Astrocyte of the spinal cord (primary cell): ENCODE data around the gene PRSS36.
"Not testable (repeated sequence)": the region's sequence is repeated elsewhere in the genome, so short reads cannot be mapped to it uniquely, and the experiment has no call there.

Source experiments
- DNase-seq: peaks from one replicate; pipeline ENCODE4 v3.0.0; 2011; ENCODE audit warnings: low read depth, low spot score
- H3K4me3 ChIP-seq: 2 replicates; pipeline ENCODE4 v1.5.1; 2011; ENCODE audit warnings: low read depth, mild to moderate bottlenecking, low read length, moderate library complexity
- CTCF ChIP-seq: IDR thresholded peaks from 2 replicates; pipeline ENCODE4 v1.5.1; 2012; ENCODE audit warnings: low read depth, mild to moderate bottlenecking, low read length, inconsistent platforms
- in situ Hi-C: cut with HindIII; loops from 2 replicates; pipeline ENCODE4 v1.10.0; 2017; ENCODE audit warnings: low sequenced_read_pairs

The PRSS36 gene

DNA sequence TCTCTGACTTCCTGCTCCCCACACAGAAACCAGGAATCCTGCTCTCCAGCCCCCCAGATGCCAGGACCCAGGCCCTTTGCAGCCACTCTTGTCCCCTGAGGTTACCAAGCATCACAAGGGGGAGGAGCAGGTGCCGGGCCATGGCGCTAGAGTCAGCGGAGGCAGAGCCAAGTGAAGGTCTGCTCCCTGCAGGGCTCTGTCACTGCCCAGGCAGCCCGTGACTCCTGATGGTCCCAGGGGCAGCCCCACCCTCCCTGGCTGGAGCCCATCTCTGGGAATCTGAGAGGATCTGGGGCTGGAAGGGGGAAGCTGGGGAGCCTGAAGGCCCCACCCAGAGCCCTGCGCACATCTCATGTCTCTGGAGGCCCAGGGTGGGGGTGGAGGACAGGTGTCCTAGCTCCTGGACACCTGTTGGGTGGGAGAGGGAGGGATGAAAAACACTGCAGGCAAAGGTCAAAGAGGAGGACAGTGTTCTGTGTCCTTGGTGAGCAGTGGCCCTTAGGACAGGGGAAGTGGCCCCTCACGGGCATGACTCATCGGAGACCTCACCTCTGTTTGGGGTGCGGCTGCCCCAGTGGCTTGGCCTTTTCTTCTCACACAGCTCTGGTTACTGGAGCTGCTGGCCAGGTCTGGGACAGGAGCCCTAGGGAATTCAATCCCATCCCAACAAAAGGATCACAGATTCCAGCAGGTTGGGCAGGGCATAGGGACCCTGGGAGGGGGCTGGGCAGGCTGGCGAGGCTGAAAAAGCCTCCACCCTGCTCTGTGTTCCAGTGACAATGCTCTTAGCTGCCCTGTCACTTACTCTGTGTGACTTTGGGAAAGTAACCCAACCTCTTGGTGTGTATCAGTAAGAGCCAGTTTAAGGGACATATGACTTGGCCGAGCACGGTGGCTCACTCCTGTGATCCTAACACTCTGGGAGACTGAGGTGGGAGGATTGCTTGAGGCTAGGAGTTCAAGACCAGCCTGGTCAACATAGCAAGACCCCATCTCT is at the start of gene PRSS36:
Gene PRSS36 (minus strand): TSS at position 173 of the 997 bp plus-strand sequence. CDS start 31 bp downstream, at position 142.
- TF ChIP-seq CTCF, result no peak
- no peak within 1 kb of the TSS for H3K4me3 ChIP-seq
- in situ Hi-C loops, result no loop called here
- DNase-seq, result no peak

DNA sequence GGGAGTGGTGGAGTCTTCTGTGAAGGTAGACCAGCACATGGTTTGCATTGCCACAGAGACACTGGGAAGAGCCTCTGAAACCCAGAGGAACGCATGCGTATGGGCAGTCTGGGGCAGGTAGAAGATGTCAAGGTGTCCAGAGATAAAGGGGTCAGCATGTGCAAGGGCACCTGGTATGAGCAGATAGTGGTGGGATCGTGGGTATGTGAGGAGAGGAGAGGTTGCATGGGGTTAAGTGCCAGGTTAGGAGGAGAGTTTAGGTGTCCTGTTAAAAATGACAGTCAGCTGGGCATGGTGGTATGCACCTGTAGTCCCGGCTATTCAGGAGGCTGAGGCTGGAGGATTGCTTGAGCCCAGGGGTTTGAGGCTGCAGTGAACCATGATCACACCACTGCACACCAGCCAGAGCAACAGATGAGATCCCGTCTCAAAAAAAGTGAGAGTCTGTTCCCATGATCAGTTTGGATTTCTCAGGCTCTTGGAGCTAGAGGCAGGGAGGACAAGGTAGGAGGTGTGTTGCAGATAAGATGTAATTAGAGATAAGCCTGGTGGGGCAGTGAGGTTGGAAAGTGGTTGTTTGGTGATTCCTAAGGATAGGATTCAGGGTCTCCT is 49.7 kb upstream of the PRSS36 start:
- TF ChIP-seq CTCF, result no peak
- DNase-seq, result no peak
- in situ Hi-C loops, result loop anchor here (25.0 kb wide), 1 partner anchor 263 kb away; the partner anchor contains the start of genes ARMC5 and TGFB1I1
- H3K4me3 ChIP-seq, result no peak overlapping the region

GRCh38 chr16:31198207-31198882 is 48.5 kb upstream of the PRSS36 start:
- DNase-seq, result no peak
- H3K4me3 ChIP-seq, result no peak overlapping the region
- TF ChIP-seq CTCF, result no peak
- in situ Hi-C loops, result loop anchor here (25.0 kb wide), 1 partner anchor 264 kb away; the partner anchor contains the start of genes ARMC5 and TGFB1I1

DNA sequence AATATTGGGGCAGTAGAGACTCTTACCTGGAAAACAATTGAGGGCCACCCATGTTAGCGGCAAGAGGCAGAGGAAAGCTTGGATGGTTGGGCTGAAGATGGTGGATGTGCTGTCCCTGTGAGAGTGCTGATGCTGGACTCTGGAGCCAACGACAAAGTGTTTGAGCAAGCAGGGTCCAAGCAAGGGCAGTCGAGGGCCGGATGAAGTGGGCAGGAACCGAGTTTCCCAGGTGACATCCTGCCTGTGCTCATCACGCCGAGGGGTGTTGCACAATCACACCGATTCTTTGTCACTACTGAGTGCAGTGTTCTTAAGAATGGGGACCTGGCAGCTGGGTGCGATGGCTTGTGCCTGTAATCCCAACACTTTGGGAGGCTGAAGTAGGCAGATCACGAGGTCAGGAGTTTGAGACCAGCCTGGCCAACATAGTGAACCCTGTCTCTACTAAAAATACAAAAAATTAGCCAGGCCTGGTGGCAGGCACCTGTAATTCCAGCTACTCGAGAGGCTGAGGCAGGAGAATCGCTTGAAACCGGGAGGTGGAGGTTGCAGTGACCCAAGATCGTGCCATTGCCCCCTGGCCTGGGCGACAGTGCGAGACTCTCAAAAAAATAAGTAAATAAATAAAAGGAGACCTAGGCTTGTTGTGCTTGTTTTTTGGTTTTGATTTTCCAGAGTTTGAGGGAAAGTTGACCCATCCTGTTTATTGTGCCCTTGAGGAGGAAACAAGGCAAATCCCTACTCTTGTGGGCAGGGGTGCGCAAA is 46.6 kb upstream of the PRSS36 start:
- in situ Hi-C loops, result loop anchor here (25.0 kb wide), 1 partner anchor 266 kb away; the partner anchor contains the start of genes ARMC5 and TGFB1I1

GRCh38 chr16:31195861-31196260 is 46.0 kb upstream of the PRSS36 start:
- H3K4me3 ChIP-seq, result not testable (repeated sequence)
- in situ Hi-C loops, result loop anchor here (25.0 kb wide), 1 partner anchor 266 kb away; the partner anchor contains the start of genes ARMC5 and TGFB1I1

More for the DNA sequence above, 46.6 kb upstream of the PRSS36 start:
- no peak for DNase-seq
- no peak for TF ChIP-seq CTCF
- no peak overlapping the region for H3K4me3 ChIP-seq

DNA sequence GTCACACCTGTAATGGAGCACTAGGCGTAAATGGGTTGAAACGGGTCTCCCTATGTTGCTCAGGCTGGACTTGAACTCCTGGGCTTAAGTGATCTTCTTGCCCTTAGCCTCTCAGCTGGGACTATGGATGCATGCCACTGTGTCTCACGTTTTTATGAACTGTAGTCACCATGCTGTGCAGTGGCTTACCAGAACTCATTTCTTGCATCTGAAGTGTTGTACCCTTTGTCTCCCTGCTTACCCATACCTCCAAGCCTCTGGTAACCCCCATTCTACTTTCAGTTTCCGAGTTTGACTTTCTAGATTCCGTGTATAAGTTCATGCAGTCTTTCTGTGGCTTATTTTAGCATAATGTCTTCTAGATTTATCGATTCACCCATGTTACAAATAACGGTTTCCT is 45.0 kb upstream of the PRSS36 start:
- no peak overlapping the region for H3K4me3 ChIP-seq
- in situ Hi-C loops, result loop anchor here (25.0 kb wide), 1 partner anchor 267 kb away; the partner anchor contains the start of genes ARMC5 and TGFB1I1

More at GRCh38 chr16:31195861-31196260, 46.0 kb upstream of the PRSS36 start:
- DNase-seq, result not testable (repeated sequence)

More for the DNA sequence above, 45.0 kb upstream of the PRSS36 start:
- TF ChIP-seq CTCF, result no peak
- DNase-seq, result no peak
